HG03159 (cell line): ENCODE measurements around the gene CSNK2A1.

Experiments
- ATAC-seq: cut with Tn5 transposase; IDR thresholded peaks from one replicate; pipeline ENCODE4 v1.9.1; 2021; ENCODE audit warnings: mild to moderate bottlenecking, moderate library complexity; ENCODE audit not compliant: unreplicated experiment

The CSNK2A1 gene

DNA sequence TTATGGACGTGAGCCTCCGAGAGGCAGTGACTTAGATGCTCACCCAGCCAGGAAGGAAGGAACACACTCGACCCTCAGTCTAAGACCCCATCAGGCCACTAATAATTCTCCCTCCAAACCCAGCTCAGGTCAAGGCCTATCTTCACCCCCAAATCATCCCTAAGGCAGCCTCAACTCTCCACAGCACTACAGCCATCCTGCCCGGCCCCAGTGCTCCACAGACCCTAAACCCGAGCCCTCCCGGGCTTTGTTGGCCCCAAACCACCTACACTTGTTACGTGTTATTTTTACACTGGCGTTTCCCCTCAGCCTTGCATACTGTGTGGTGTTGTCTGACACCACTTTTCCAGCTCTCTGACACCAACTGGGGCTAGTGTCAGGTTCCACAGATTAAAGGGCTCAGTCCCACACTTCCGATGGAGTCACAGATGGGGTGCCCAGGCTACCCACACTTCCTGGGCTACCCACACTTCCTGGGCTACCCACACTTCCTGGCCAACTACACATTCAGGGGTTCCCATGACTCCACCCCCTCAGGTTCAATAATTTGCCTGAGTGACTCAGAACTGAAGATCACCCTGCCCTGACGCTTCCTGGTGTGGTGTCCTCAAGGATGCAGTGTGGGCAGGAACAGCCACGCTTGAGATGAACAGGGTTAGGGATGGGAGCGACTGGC is 110.2 kb downstream of the CSNK2A1 start:
- ATAC-seq = peak; percentile 68

- ATAC-seq = no peak
Measured at GRCh38 chr20:432677-433299, 110.8 kb downstream of the CSNK2A1 start.

- ATAC-seq = no peak
Measured at GRCh38 chr20:432208-432607, 111.4 kb downstream of the CSNK2A1 start.

GRCh38 chr20:431012-431904 is 112.3 kb downstream of the CSNK2A1 start:
- ATAC-seq = no peak

- no peak for ATAC-seq
Measured at GRCh38 chr20:430091-430999, 113.2 kb downstream of the CSNK2A1 start.

DNA sequence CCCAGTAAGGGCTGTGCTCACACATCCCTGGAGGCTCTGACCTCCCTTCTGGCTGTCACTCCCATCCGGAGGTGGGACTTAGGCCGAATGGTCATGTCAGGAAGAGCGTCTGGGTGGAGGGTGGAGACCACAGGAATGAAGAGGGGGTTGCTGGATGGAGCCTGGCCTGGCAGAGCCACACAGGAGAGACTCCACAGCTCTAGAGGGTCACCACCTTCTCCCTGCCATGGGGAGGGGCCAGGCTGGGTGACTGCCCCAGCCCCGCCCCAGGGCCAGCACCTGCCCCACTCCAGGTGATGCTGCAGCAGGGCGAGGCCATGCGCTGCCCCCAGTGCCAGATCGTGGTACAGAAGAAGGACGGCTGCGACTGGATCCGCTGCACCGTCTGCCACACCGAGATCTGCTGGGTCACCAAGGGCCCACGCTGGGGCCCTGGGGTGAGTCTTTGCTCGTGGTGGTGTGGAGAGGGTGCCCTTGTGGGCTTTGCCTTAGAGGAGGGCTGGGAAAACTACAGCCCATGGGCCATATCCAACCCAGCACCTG is 114.9 kb downstream of the CSNK2A1 start:
- no peak for ATAC-seq

DNA sequence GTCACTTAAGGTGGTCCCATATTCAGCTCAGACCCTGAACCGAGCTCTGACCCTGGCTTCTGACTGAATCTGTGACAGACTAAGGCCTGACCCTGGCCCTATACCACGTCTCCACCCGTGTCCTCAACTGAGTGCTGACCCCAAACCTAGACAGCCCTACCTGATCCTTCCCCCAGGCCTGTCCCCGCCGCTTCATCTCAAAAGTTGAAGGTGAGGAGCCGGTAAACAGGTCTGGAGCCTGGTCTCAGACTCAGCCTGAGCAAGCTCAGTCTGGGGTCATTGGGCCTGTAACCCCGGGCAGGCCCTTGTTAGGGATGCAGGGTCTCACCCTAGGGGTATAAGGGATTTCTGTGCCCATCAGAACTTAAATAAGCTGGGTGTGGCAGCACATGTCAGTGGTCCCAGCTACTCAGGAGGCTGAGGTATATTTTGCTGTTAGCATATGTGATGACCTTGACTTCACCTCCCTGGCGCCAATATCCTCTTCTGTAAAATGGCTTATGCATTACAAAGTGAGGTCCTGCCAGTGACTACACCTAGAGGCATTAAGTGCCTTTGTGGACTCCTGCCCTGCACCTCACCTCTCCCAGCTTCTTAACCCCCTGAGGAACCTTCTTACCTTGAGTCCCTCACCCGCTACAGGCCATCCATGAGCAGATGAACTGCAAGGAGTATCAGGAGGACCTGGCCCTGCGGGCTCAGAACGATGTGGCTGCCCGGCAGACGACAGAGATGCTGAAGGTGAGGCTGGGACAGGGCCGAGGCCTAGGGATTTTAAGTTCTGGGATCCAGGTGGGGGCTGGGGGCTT is 115.5 kb downstream of the CSNK2A1 start:
- no peak for ATAC-seq

DNA sequence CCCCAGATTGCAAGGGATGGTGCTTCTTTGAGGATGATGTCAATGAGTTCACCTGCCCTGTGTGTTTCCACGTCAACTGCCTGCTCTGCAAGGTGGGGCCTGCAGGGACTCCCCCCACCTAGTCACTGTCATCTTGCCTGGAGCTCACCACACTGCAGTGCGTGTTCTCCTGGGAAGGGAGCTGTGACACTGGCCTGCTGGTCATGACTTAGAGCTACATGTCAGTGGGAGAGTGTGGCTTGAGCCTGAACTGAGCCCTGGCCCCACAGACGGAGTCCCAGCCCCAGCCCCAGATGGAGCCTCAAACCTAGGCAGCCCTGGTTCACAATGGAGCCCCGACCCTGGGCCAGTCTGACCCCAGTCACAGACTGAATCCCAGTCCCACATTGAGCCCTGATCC is 116.2 kb downstream of the CSNK2A1 start:
- ATAC-seq = no peak

DNA sequence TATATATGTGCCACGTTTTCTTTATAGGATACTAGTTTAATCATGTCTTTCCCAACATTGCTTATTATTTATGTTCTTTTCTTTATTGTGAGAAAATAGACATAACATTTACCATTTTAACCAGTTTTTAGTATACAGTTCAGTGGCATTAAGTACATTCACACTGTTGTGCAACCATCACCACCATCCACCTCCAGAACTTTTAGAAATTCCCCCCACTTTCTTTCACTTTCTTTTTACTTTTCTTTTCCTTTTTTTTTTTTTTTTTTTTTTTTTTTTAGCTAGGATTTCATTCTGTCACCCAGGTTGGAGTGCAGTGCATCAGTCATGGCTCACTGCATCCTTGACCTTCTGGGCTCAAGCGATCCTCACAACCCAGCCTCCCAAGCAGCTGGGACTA is 117.0 kb downstream of the CSNK2A1 start:
- ATAC-seq = no peak
